ENCODE results near the gene CATSPERB.

DNA sequence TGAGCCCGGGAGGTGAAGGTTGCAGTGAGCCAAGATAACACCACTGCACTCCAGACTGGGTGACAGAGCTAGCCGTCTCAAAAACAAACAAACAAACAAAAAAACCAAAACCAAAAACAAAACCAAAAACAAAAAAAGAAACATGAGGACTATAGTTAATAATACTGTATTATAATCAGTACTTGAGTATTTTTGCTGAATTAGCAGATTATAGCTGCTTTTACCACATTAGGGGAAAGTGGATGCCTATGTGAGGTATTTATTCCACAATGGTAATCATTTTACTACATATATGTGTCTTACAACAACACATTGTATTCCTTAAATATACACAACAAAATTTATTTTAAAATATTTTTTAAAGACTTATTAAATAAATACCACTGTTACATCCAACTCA, 120.4 kb downstream of the CATSPERB start:
- TF ChIP-seq, protein P1, sequence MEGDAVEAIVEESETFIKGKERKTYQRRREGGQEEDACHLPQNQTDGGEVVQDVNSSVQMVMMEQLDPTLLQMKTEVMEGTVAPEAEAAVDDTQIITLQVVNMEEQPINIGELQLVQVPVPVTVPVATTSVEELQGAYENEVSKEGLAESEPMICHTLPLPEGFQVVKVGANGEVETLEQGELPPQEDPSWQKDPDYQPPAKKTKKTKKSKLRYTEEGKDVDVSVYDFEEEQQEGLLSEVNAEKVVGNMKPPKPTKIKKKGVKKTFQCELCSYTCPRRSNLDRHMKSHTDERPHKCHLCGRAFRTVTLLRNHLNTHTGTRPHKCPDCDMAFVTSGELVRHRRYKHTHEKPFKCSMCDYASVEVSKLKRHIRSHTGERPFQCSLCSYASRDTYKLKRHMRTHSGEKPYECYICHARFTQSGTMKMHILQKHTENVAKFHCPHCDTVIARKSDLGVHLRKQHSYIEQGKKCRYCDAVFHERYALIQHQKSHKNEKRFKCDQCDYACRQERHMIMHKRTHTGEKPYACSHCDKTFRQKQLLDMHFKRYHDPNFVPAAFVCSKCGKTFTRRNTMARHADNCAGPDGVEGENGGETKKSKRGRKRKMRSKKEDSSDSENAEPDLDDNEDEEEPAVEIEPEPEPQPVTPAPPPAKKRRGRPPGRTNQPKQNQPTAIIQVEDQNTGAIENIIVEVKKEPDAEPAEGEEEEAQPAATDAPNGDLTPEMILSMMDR (IDR thresholded peaks at IDR 0.05; ENCODE audit: low read depth, low read length): no peak
- TF ChIP-seq EZH2phosphoT487 (IDR thresholded peaks at IDR 0.05; ENCODE audit: low read depth): no peak

Measured in OCI-LY3 (cell line).